Transverse colon (tissue), 4 donors: ENCODE results near the gene OR2Z1. TPM values are rescaled to one million over a fixed set of nuclear protein-coding genes. Genes with fewer than 3 reads are reported as not detected.

Source experiments
- DNase-seq: peaks from one replicate; pipeline ENCODE4 v3.0.0-alpha.2; 2019
- H3K27ac ChIP-seq, 4 donors: fragments of 200-600 bp; sonication (generic); 2 replicates each; pipeline ENCODE4 v1.5.1; 2016 to 2018; ENCODE audit warnings: inconsistent platforms in 4 of 4
- H3K27me3 ChIP-seq: fragments of 200-600 bp; sonication (generic); 2 replicates; pipeline ENCODE4 v1.5.1; 2017; ENCODE audit warnings: inconsistent platforms
- H3K36me3 ChIP-seq, 4 donors: fragments of 200-600 bp; sonication (generic); 2 replicates each; pipeline ENCODE4 v1.5.1; 2017 to 2019; ENCODE audit warnings: inconsistent platforms in 4 of 4
- H3K4me1 ChIP-seq, 4 donors: fragments of 200-600 bp; sonication (generic); 2 replicates each; pipeline ENCODE4 v1.5.1; 2017 to 2020; ENCODE audit warnings: inconsistent platforms in 4 of 4
- H3K4me3 ChIP-seq, 4 donors: fragments of 200-600 bp; sonication (generic); 1 replicate in 1 of 4; 2 replicates in 3 of 4; pipeline versions ENCODE4 v1.5.1 to v1.6.1; 2017 to 2019; ENCODE audit warnings: inconsistent platforms in 4 of 4
- H3K9me3 ChIP-seq, 2 donors: fragments of 200-600 bp; sonication (generic); 2 replicates each; pipeline ENCODE4 v1.5.1; 2017 to 2019; ENCODE audit warnings: inconsistent platforms in 2 of 2
- EP300 ChIP-seq: sonication (generic); formaldehyde crosslinking; IDR thresholded peaks from one replicate; pipeline ENCODE4 v1.6.1; 2017; ENCODE audit warnings: antibody characterized with exemption, low read depth
- POLR2A ChIP-seq: fragments of 450-650 bp; IDR thresholded peaks from one replicate; pipeline ENCODE4 v1.6.1; 2016; ENCODE audit warnings: antibody characterized with exemption, mild to moderate bottlenecking, moderate library complexity
- POLR2AphosphoS5 ChIP-seq, 3 donors: sonication (generic); formaldehyde crosslinking; IDR thresholded peaks; one replicate each; pipeline ENCODE4 v1.6.1; 2016; ENCODE audit warnings: antibody characterized with exemption in 3 of 3
- WGBS, 2 donors: methylation state at CpG; one replicate each; pipeline ENCODE4 v1.1.5; 2018; ENCODE audit warnings: low coverage in 1 of 2; 5-methylcytosine and 5-hydroxymethylcytosine counted together
- in situ Hi-C, 4 donors: fragments of 200-750 bp; cut with MboI; loops; one replicate each; pipeline versions ENCODE4 v1.15.0 to v1.15.1; 2017; ENCODE audit warnings: low sequenced_read_pairs in 3 of 4, low pct_ligation_motif_present in 1 of 4, low pct_unique_long_range_greater_than_20kb in 1 of 4
- intact Hi-C: fragments of 100-400 bp; cut with DNase I; formaldehyde crosslinking; loops from one replicate; pipeline ENCODE4 v1.15.1; 2023; ENCODE audit warnings: low total_unique reads
- total RNA-seq, 4 donors: library from RNA; depleted of rRNA; stranded (reverse); fragments of >200 nt; gene quantifications; one replicate each; pipeline ENCODE4 v1.1.0, GENCODE V29; 2016
- TF ChIP-seq, protein P1 (sequence below), 5 experiments: fragments of 200-600 bp in 3 of 5; fragments of 450-650 bp in 2 of 5; sonication (generic) in 3 of 5; IDR thresholded peaks; 1 replicate in 2 of 5; 2 replicates in 3 of 5; pipeline ENCODE4 v1.5.1; 2016 to 2017; ENCODE audit warnings: antibody characterized with exemption in 5 of 5, inconsistent platforms in 3 of 5, mild to moderate bottlenecking in 2 of 5, moderate library complexity in 1 of 5

Gene OR2Z1
- total RNA-seq, 4 donors from 2014 or later, result not detected

DNA sequence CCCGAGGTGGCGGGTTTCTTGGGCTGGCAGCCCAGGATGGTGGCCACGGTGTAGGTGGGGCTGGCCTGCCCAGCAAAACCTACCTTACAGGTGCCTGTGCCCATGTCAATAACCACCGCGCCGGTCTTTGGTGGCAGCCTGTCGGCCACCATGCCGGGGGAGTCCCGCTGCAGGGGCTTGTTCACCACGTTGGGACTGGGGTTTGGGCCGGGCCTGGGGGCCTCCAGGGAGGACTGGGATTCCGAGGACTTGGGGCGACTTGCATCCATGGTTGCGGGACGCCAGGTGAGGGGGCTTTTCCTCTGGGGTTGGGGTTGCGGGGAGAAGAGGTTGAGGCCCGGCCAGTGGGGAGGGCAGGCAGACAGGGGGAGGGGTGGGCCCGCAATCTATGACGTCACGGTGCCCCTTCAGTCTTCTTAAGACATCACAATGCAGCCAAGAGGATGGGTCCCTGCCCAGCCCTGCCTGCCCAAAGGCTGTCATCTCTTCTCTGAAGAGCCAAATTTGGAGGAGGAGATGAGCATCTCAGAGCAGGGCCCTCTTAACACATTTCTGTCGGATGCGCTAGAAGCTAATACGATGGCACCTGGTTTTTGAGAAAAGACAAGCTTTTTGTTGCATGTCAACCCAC lies 22.9 kb upstream of the OR2Z1 start, which contains the start of gene ACTL9:
Gene ACTL9 (minus strand): TSS at position 363 of the 631 bp plus-strand sequence. CDS start 94 bp downstream, at position 269.
- Histone ChIP-seq H3K27me3 (peaks cover 23% of the 10 kb centered on the region), H3K36me3 (no peaks in the 10 kb centered on the region), H3K4me1 (no peaks in the 10 kb centered on the region), H3K9me3 (no peaks in the 10 kb centered on the region), H3K4me3 (no peak within 1 kb of the TSS), H3K27ac (no peak within 1 kb of the TSS)
- intact Hi-C loops, result no loop called here
- TF ChIP-seq, protein P1, sequence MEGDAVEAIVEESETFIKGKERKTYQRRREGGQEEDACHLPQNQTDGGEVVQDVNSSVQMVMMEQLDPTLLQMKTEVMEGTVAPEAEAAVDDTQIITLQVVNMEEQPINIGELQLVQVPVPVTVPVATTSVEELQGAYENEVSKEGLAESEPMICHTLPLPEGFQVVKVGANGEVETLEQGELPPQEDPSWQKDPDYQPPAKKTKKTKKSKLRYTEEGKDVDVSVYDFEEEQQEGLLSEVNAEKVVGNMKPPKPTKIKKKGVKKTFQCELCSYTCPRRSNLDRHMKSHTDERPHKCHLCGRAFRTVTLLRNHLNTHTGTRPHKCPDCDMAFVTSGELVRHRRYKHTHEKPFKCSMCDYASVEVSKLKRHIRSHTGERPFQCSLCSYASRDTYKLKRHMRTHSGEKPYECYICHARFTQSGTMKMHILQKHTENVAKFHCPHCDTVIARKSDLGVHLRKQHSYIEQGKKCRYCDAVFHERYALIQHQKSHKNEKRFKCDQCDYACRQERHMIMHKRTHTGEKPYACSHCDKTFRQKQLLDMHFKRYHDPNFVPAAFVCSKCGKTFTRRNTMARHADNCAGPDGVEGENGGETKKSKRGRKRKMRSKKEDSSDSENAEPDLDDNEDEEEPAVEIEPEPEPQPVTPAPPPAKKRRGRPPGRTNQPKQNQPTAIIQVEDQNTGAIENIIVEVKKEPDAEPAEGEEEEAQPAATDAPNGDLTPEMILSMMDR (IDR thresholded peaks at IDR 0.05), result no peak
- TF ChIP-seq POLR2AphosphoS5 (IDR thresholded peaks at IDR 0.05) (no peak), EP300 (no peak), POLR2A (no peak)
- in situ Hi-C loops, result no loop called here
- 71 to 73% methylated on average over 6 to 23 of the region's 23 CpGs for WGBS, 2 donors
- DNase-seq, result no peak

GRCh38 chr19:8699908-8700307 lies 21.5 kb upstream of the OR2Z1 start:
- intact Hi-C loops (no loop called here), in situ Hi-C loops (no loop called here)
- Histone ChIP-seq H3K27ac (no peak overlapping the region), H3K4me3 (no peak overlapping the region), H3K27me3 (peaks cover 16% of the 10 kb centered on the region), H3K36me3 (no peaks in the 10 kb centered on the region), H3K4me1 (no peaks in the 10 kb centered on the region), H3K9me3 (no peaks in the 10 kb centered on the region)
- TF ChIP-seq POLR2AphosphoS5 (IDR thresholded peaks at IDR 0.05) (no peak), EP300 (no peak), POLR2A (no peak)
- TF ChIP-seq, protein P1 (IDR thresholded peaks at IDR 0.05), result no peak
- DNase-seq, result no peak

- WGBS, 2 donors, result 50 to 65% methylated on average over 1 to 2 of the region's 2 CpGs
- H3K4me1 ChIP-seq, result no peaks in the 10 kb centered on the region
- no peak overlapping the region for H3K27ac ChIP-seq
- intact Hi-C loops, result no loop called here
- in situ Hi-C loops, result no loop called here
- H3K27me3 ChIP-seq, result peaks cover 7% of the 10 kb centered on the region
- TF ChIP-seq, protein P1 (IDR thresholded peaks at IDR 0.05), result no peak
- no peak for TF ChIP-seq POLR2AphosphoS5 (IDR thresholded peaks at IDR 0.05)
- no peak for TF ChIP-seq POLR2A
- TF ChIP-seq EP300, result no peak
- no peak for DNase-seq
- no peak overlapping the region for H3K4me3 ChIP-seq
- H3K36me3 ChIP-seq, result no peaks in the 10 kb centered on the region
- no peaks in the 10 kb centered on the region for H3K9me3 ChIP-seq
Measured at GRCh38 chr19:8700956-8701355, 20.5 kb upstream of the OR2Z1 start.

DNA sequence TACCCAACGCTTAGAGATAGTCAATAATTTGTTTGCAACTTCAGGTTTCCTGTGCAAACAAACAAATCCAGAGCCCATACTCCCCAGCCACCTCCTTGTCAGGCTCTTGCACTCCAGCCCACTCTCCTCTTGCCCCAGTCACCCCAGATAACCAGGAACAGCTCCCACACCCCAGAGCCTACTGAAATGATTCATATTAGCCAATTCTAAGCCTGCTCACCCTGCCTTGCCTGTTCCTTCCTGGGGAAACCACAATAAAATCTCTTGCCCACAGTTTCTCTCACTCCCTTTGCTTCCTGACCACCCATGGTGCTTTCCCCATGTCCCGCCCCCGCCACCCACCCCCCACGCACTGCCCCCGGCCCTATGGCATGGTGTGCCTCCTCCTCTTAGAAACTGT lies 19.1 kb upstream of the OR2Z1 start:
- in situ Hi-C loops, result no loop called here
- TF ChIP-seq, protein P1 (IDR thresholded peaks at IDR 0.05), result no peak
- no peak for TF ChIP-seq EP300
- TF ChIP-seq POLR2A, result no peak
- TF ChIP-seq POLR2AphosphoS5 (IDR thresholded peaks at IDR 0.05), result no peak
- Histone ChIP-seq H3K4me3 (no peak overlapping the region), H3K36me3 (no peaks in the 10 kb centered on the region), H3K4me1 (no peaks in the 10 kb centered on the region), H3K27me3 (peaks cover 7% of the 10 kb centered on the region), H3K27ac (no peak overlapping the region), H3K9me3 (no peaks in the 10 kb centered on the region)
- 0 to 44% methylated on average over 1 to 5 of the region's 5 CpGs for WGBS, 2 donors
- DNase-seq, result no peak
- intact Hi-C loops, result no loop called here
